GM20000 (cell line): Measurements from ENCODE around the gene IL22RA2.
A peak's percentile ranks its signal among the peaks of the same experiment; 100 is the strongest.

Experiments used
- DNase-seq: peaks from one replicate; pipeline ENCODE4 v3.0.0; 2012; ENCODE audit warnings: low spot score
- TF ChIP-seq, protein P1 (sequence below): IDR thresholded peaks from 2 replicates; pipeline ENCODE4 v1.5.1; 2012; ENCODE audit warnings: mild to moderate bottlenecking, control low read depth; ENCODE audit errors: extremely low read depth, missing control alignments

Gene IL22RA2

GRCh38 chr6:137156650-137157049, 16.8 kb downstream of the IL22RA2 start:
- no peak for DNase-seq
- TF ChIP-seq, protein P1, sequence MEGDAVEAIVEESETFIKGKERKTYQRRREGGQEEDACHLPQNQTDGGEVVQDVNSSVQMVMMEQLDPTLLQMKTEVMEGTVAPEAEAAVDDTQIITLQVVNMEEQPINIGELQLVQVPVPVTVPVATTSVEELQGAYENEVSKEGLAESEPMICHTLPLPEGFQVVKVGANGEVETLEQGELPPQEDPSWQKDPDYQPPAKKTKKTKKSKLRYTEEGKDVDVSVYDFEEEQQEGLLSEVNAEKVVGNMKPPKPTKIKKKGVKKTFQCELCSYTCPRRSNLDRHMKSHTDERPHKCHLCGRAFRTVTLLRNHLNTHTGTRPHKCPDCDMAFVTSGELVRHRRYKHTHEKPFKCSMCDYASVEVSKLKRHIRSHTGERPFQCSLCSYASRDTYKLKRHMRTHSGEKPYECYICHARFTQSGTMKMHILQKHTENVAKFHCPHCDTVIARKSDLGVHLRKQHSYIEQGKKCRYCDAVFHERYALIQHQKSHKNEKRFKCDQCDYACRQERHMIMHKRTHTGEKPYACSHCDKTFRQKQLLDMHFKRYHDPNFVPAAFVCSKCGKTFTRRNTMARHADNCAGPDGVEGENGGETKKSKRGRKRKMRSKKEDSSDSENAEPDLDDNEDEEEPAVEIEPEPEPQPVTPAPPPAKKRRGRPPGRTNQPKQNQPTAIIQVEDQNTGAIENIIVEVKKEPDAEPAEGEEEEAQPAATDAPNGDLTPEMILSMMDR, result no peak

DNA sequence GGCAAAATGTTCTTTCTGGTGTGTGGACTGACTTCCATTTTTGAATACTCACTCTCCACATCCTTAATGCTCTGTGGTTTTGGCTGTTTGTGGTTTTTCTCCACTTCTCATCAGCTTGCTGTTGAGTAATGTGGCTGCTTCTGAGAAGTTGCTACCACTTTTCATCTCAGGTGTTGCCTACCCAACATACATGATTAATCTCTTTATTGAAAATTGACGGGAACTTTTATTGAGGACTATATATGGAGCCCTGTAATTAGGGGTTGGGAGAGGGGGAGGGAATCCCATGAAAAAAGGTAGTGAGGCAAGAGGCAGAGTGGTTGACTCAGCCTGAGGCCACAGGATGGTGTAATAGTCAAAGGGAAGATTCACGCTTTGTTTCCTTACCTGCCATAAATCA, 17.6 kb downstream of the IL22RA2 start:
- TF ChIP-seq, protein P1, result no peak
- DNase-seq, result peak; percentile 37

- peak; percentile 12 for DNase-seq
- TF ChIP-seq, protein P1, result no peak
Observed at GRCh38 chr6:137150072-137150471, 23.4 kb downstream of the IL22RA2 start.

DNA sequence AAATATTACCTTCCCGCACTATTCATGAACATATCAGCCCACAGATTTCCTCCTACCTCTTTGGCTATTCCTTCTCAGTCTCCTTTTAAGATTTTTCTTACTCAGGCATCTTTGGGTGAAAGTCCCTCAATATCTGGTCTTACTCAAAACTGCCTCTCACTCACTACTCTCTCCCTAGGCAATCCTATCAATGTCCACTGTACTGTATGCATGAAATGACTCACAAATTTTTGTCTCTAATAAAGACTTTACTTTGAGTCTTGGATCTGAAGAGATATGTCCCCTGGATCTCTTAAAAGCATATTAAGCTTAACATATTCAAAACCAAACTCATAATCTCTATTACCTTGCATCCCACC, 24.4 kb downstream of the IL22RA2 start:
- TF ChIP-seq, protein P1, result no peak
- no peak for DNase-seq

DNA sequence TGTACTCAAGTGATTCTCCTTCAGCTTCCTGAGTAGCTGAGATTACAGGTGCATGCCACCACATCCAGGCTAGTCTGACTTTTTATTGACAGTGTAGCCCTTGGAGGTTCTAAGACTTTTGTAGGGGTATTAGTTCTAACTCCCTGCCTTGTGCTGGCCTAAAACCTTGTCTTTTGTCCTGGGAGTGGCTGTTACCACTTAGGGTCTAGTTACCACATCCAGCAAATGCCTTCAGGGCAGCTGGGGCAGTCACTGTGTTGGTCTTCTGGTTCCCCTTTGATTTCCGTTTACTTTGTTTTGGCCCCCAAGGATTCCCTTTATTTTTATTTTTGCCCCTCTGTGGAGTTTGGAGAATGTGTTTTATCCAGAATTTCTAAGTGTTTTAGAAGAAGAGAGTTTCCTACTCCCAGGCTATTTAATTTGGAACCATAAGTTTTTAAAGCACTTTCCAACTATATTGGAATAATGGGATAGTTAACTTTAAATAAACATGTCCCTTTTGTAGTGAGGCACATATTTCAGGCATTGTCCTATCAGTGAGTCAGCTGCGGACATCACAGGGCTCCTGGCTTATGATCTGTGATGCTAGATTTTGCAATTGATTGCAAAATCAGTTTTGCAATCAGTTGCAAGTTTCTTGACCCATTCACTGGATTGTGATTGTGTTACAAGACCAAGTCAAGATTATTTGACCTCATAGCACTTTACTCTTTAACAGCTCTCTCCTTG, 25.0 kb downstream of the IL22RA2 start:
- DNase-seq, result no peak
- TF ChIP-seq, protein P1, result no peak

DNA sequence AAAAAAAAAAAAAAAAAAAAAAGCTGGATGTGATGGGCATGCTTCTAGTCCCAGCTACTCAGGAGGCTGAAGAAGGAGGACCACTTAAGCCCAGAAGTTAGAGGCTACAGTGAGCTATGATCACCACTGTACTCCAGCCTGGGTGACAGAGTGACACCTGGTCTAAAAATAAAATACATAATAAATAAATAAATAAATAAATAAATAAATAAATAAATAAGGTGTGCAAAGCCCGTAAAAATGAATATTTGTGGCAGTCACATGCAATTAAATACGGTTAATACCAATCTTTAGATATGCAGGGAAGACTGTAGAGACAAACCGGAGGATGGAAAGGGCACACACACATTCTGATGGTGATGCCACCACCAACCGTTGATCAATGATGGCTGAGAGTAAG, 26.2 kb downstream of the IL22RA2 start:
- no peak for DNase-seq
- TF ChIP-seq, protein P1, result no peak

GRCh38 chr6:137146206-137146605, 27.2 kb downstream of the IL22RA2 start:
- DNase-seq, result no peak
- TF ChIP-seq, protein P1, result no peak
